ENCODE measurements around the gene F5. TPM values are rescaled to one million over a fixed set of nuclear protein-coding genes. Genes with fewer than 3 reads are reported as not detected.
"Not testable (repeated sequence)": the region's sequence is repeated elsewhere in the genome, so short reads cannot be mapped to it uniquely, and the experiment has no call there.

The F5 gene
- total RNA-seq, 1 experiment from 2014 or later = 8.1 TPM

- DNase-seq (ENCODE audit: low spot score) = no peak
These were observed 74.8 kb downstream of the F5 start for GRCh38 chr1:169511316-169512005.

GRCh38 chr1:169510060-169510459 is 76.2 kb downstream of the F5 start:
- no peak for DNase-seq (ENCODE audit: low spot score)

GRCh38 chr1:169509354-169509753 is 76.9 kb downstream of the F5 start:
- peak; percentile 66 for DNase-seq (ENCODE audit: low spot score)

GRCh38 chr1:169508432-169509338 is 77.6 kb downstream of the F5 start:
- DNase-seq (ENCODE audit: low spot score) = peak; percentile 33

- DNase-seq (ENCODE audit: low spot score) = peak; percentile 58
These were observed 78.9 kb downstream of the F5 start for GRCh38 chr1:169507413-169507812.

- DNase-seq (ENCODE audit: low spot score) = not testable (repeated sequence)
These were observed 82.7 kb downstream of the F5 start for GRCh38 chr1:169503601-169504000.

- no peak for DNase-seq (ENCODE audit: low spot score)
These were observed 86.5 kb downstream of the F5 start for GRCh38 chr1:169499807-169500206.

GRCh38 chr1:169497317-169497716 is 89.0 kb downstream of the F5 start:
- DNase-seq (ENCODE audit: low spot score) = no peak

GRCh38 chr1:169495916-169496315 is 90.4 kb downstream of the F5 start:
- no peak for DNase-seq (ENCODE audit: low spot score)

- DNase-seq (ENCODE audit: low spot score) = no peak
These were observed 91.1 kb downstream of the F5 start for GRCh38 chr1:169495046-169495775.

- no peak for DNase-seq (ENCODE audit: low spot score)
These were observed 91.9 kb downstream of the F5 start for GRCh38 chr1:169494343-169494742.

- no peak for DNase-seq (ENCODE audit: low spot score)
These were observed 93.0 kb downstream of the F5 start for GRCh38 chr1:169493251-169493650.

- no peak for DNase-seq (ENCODE audit: low spot score)
These were observed 94.4 kb downstream of the F5 start for GRCh38 chr1:169491845-169492281.

GRCh38 chr1:169488157-169488556 is 98.1 kb downstream of the F5 start:
- no peak for DNase-seq (ENCODE audit: low spot score)

GRCh38 chr1:169487561-169487960 is 98.7 kb downstream of the F5 start:
- no peak for DNase-seq (ENCODE audit: low spot score)

- no peak for DNase-seq (ENCODE audit: low spot score)
These were observed 99.1 kb downstream of the F5 start for GRCh38 chr1:169487133-169487532.

GRCh38 chr1:169486281-169487051 is 99.8 kb downstream of the F5 start:
- no peak for DNase-seq (ENCODE audit: low spot score)

GRCh38 chr1:169485431-169486280 is 100.6 kb downstream of the F5 start, which contains the start of gene SLC19A2:
SLC19A2 (minus strand) TSS chr1:169485944; CDS start chr1:169485766, 178 bp downstream.
- peak; percentile 99 for DNase-seq (ENCODE audit: low spot score)

GRCh38 chr1:169484683-169485430 is 101.4 kb downstream of the F5 start:
- DNase-seq (ENCODE audit: low spot score) = peak; percentile 65

Data from HT-29 (cell line).